MCF 10A (cell line): ENCODE data around the gene RAB29. TPM values are rescaled to one million over a fixed set of nuclear protein-coding genes. Genes with fewer than 3 reads are reported as not detected.

Source experiments
- BruUV-seq: library from RNA; stranded (reverse); fragments of 400-500 nt; replicated peaks from 2 replicates; lab custom pipeline; 2021; lab: Mats Ljungman, UMichigan
- CTCF ChIA-PET: fragments of 300-600 bp; sonication (Branson Sonifier 250); formaldehyde crosslinking; extraction: SDS; loops from one replicate; lab custom pipeline; 2021; ENCODE audit warnings: antibody characterized with exemption, inconsistent platforms; lab: Yijun Ruan, JAX
- POLR2A ChIA-PET: fragments of 300-600, 350-650 bp; sonication (Branson Sonifier 250); formaldehyde crosslinking; extraction: SDS; loops from one replicate; lab custom pipeline; 2020; ENCODE audit warnings: antibody characterized with exemption, inconsistent platforms; lab: Yijun Ruan, JAX
- DNase-seq: peaks from one replicate; pipeline ENCODE4 v3.0.0-alpha.2; 2018; ENCODE audit not compliant: unreplicated experiment
- H3K27ac Mint-ChIP-seq: one replicate; pipeline ENCODE4 v1.8.0; 2022; ENCODE audit warnings: mild to moderate bottlenecking, low read depth, mixed read lengths; ENCODE audit not compliant: unreplicated experiment
- H3K27me3 Mint-ChIP-seq: one replicate; pipeline ENCODE4 v1.8.0; 2022; ENCODE audit warnings: mixed read lengths; ENCODE audit not compliant: insufficient read depth, unreplicated experiment
- H3K36me3 Mint-ChIP-seq: one replicate; pipeline ENCODE4 v1.8.0; 2022; ENCODE audit warnings: mild to moderate bottlenecking, moderate library complexity, mixed read lengths; ENCODE audit not compliant: insufficient read depth, unreplicated experiment
- H3K4me1 Mint-ChIP-seq: one replicate; pipeline ENCODE4 v1.8.0; 2022; ENCODE audit warnings: mixed read lengths; ENCODE audit not compliant: insufficient read depth, unreplicated experiment
- H3K4me3 Mint-ChIP-seq: one replicate; pipeline ENCODE4 v1.8.0; 2022; ENCODE audit warnings: mild to moderate bottlenecking, moderate library complexity, mixed read lengths; ENCODE audit not compliant: unreplicated experiment
- H3K9me3 Mint-ChIP-seq: one replicate; pipeline ENCODE4 v1.8.0; 2022; ENCODE audit warnings: mixed read lengths; ENCODE audit not compliant: unreplicated experiment
- intact Hi-C: fragments of 100-400 bp; cut with micrococcal nuclease; formaldehyde crosslinking; loops from 2 replicates; pipeline ENCODE4 v1.14.1; 2022
- total RNA-seq: library from RNA; stranded (reverse); gene quantifications from 2 replicates; pipeline ENCODE4 v1.2.3, GENCODE V29; 2022
- TF ChIP-seq, protein P1 (sequence below): fragments of 200-600 bp; IDR thresholded peaks from one replicate; pipeline ENCODE4 v1.8.0; 2022; ENCODE audit warnings: antibody characterized with exemption, mild to moderate bottlenecking; ENCODE audit not compliant: unreplicated experiment

Gene RAB29
- total RNA-seq, 1 experiment from 2014 or later, result 33.6 TPM

DNA sequence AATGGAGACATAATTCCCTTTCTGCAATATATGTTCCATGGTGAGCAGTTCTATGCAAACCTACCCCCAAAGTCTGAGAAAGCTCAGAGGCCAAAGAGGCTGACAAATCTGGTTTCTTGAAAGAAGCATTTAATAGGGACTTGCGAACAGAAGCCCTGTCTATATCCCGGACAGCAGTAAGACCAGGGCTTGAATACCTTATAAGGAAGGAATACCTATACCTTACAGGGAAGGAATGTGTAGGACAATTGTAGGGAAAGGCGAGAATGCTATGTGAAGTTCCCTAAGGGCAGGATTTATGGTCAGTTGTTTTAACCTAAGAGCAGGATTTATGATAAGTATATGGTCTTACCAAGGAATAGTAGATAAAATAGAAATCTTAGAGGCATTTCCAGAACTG is 42.7 kb upstream of the RAB29 start:
- no peak for DNase-seq
- TF ChIP-seq, protein P1, sequence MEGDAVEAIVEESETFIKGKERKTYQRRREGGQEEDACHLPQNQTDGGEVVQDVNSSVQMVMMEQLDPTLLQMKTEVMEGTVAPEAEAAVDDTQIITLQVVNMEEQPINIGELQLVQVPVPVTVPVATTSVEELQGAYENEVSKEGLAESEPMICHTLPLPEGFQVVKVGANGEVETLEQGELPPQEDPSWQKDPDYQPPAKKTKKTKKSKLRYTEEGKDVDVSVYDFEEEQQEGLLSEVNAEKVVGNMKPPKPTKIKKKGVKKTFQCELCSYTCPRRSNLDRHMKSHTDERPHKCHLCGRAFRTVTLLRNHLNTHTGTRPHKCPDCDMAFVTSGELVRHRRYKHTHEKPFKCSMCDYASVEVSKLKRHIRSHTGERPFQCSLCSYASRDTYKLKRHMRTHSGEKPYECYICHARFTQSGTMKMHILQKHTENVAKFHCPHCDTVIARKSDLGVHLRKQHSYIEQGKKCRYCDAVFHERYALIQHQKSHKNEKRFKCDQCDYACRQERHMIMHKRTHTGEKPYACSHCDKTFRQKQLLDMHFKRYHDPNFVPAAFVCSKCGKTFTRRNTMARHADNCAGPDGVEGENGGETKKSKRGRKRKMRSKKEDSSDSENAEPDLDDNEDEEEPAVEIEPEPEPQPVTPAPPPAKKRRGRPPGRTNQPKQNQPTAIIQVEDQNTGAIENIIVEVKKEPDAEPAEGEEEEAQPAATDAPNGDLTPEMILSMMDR, result no peak
- Mint-ChIP-seq H3K27me3 (no peaks in the 10 kb centered on the region), H3K36me3 (no peaks in the 10 kb centered on the region), H3K9me3 (no peaks in the 10 kb centered on the region), H3K4me1 (peaks cover 13% of the 10 kb centered on the region), H3K27ac (no peak overlapping the region), H3K4me3 (no peak overlapping the region)
- CTCF ChIA-PET, result interaction anchor here (0.6 to 1.0 kb wide), 3 partner anchors 21 to 203 kb away, joined by 3 to 5 read pairs (median 3); no protein-coding TSS in a partner anchor
- POLR2A ChIA-PET, result interaction anchor here (0.5 to 1.2 kb wide), 2 partner anchors 7 to 1407 kb away, joined by 3 read pairs; no protein-coding TSS in a partner anchor
- intact Hi-C loops, result no loop called here
- BruUV-seq, result no TSS peak

DNA sequence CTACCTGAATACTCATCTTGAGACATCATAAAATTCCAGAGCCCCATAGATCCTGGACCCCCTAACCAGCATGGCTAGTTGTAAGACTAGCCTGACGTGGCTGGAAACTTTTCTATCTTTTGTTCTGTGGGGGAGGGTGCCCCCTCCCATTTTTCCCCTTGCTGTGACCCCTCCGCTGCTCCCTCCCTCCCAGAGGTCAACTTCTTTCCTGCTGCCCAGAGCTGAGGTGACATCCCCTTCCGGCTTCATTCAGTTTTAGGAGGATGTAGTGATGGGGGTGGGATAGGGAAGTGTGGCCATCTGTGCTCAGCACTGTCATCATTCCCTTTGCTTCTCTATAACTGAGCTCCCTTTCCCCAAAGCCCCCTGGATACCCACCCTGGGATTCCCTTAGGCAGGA is 42.1 kb upstream of the RAB29 start:
- Mint-ChIP-seq H3K27ac (no peak overlapping the region), H3K36me3 (no peaks in the 10 kb centered on the region), H3K4me1 (peaks cover 15% of the 10 kb centered on the region), H3K9me3 (no peaks in the 10 kb centered on the region), H3K27me3 (no peaks in the 10 kb centered on the region), H3K4me3 (no peak overlapping the region)
- intact Hi-C loops, result no loop called here
- ChIA-PET CTCF (interaction anchor here (0.6 to 1.8 kb wide), 6 partner anchors 21 to 202 kb away, joined by 3 to 8 read pairs (median 4); no protein-coding TSS in a partner anchor), POLR2A (interaction anchor here (0.7 to 1.2 kb wide), 2 partner anchors 8 to 114 kb away, joined by 3 read pairs; no protein-coding TSS in a partner anchor)
- DNase-seq, result no peak
- no TSS peak for BruUV-seq
- TF ChIP-seq, protein P1, result no peak

DNA sequence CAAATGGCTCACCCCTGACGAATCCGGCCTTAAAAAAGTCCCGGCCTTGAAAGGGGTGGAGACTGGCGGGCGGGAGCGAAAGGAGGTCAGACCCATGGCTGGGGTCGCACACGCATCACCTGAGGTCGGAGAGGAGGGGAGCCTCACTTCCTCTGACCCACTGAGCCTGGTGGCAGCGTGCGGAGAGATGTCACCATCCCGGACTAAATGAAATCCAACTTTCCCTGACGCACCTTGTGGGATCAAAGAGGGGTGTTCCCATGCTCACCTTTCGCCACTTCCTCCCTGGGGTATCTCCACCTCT is 38.4 kb upstream of the RAB29 start:
- Mint-ChIP-seq H3K27me3 (no peaks in the 10 kb centered on the region), H3K4me1 (peaks cover 42% of the 10 kb centered on the region), H3K36me3 (peaks cover 7% of the 10 kb centered on the region), H3K27ac (peak overlapping the region; percentile 40), H3K4me3 (peak overlapping the region; percentile 87), H3K9me3 (no peaks in the 10 kb centered on the region)
- intact Hi-C loops, result loop anchor here (1.0 to 5.0 kb wide), 2 partner anchors 66 to 94 kb away; no protein-coding TSS in a partner anchor
- BruUV-seq, result no TSS peak
- DNase-seq, result peak; percentile 83
- ChIA-PET CTCF (interaction anchor here (0.6 to 4.8 kb wide), 5 partner anchors 13 to 156 kb away, joined by 3 to 41 read pairs (median 5); no protein-coding TSS in a partner anchor), POLR2A (interaction anchor here (0.9 to 5.1 kb wide), 8 partner anchors 9 to 181 kb away, joined by 3 to 32 read pairs (median 5); partner anchors contain the start of genes ELK4, NUCKS1 and RAB29)
- TF ChIP-seq, protein P1, result no peak

DNA sequence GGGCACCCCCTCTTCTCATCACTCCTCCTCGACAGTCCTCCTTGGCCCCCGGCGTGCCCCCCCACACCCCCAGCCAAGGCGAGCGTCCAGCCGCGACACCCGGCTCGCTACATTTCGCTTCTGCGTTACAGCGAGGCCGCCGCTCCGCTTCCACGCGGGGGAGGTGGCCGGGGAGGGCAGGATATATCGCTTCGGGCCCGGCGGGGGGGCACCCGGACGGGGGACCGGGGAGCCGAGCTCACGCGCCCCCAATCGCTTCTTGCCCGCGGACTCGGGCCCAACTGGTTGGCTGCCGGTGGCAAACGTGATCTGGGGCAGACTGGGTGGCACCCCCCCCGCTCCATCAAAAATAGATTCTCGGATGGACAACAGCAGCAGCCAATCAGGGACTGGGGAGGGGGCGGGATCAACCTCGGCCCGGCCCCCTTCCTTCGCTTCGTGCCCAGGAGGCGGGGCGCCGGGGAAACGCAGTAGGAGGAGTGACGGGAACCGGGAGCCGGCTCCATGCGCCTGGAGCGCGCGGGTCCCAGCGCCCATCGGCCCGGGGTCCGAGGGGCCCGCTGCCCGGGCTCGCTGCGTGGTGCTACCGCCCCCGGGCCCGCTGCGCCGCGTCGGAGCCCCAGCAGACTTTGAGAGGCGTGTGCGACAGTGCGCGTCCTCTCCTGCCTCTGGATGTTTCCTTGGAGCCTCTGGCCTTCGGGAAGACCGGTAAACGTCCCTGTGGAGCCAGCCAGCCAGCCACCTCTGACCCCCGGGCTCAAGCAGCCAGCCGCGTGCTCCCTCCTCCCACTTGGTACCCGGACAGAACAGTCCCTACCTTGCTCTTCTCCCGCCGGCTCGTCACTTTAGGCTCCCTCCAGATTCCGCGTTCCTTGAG is 37.8 kb upstream of the RAB29 start, which contains the start of gene SLC41A1:
TSS of gene SLC41A1 (minus strand) at position 321 of the 877 bp plus-strand sequence. CDS start 2,757 bp downstream, outside the sequence.
- Mint-ChIP-seq H3K27me3 (no peaks in the 10 kb centered on the region), H3K4me3 (peak within 1 kb of the TSS; percentile 87), H3K27ac (peak within 1 kb of the TSS; percentile 40), H3K9me3 (no peaks in the 10 kb centered on the region), H3K4me1 (peaks cover 42% of the 10 kb centered on the region), H3K36me3 (peaks cover 7% of the 10 kb centered on the region)
- BruUV-seq, result no TSS peak
- ChIA-PET POLR2A (interaction anchor here (0.6 to 5.1 kb wide), 19 partner anchors 9 to 181 kb away, joined by 3 to 32 read pairs (median 5); partner anchors contain the start of genes ELK4, NUCKS1 and RAB29), CTCF (interaction anchor here (0.6 to 4.8 kb wide), 5 partner anchors 13 to 164 kb away, joined by 3 to 41 read pairs (median 7); no protein-coding TSS in a partner anchor)
- TF ChIP-seq, protein P1, result no peak
- peak; percentile 98 for DNase-seq
- intact Hi-C loops, result loop anchor here (1.0 to 5.0 kb wide), 2 partner anchors 66 to 94 kb away; no protein-coding TSS in a partner anchor
